NB4 (cell line): ENCODE measurements around the gene CRHR2.

ENCODE experiments used
- POLR2A ChIP-seq: IDR thresholded peaks from 2 replicates; pipeline ENCODE4 v1.6.1; 2011; ENCODE audit warnings: mild to moderate bottlenecking; ENCODE audit not compliant: insufficient read length; ENCODE audit errors: extremely low read depth
- TF ChIP-seq, protein P1 (sequence below): IDR thresholded peaks from one replicate; pipeline ENCODE4 v1.5.1; 2012; ENCODE audit warnings: low read depth, low read length

- TF ChIP-seq, protein P1, sequence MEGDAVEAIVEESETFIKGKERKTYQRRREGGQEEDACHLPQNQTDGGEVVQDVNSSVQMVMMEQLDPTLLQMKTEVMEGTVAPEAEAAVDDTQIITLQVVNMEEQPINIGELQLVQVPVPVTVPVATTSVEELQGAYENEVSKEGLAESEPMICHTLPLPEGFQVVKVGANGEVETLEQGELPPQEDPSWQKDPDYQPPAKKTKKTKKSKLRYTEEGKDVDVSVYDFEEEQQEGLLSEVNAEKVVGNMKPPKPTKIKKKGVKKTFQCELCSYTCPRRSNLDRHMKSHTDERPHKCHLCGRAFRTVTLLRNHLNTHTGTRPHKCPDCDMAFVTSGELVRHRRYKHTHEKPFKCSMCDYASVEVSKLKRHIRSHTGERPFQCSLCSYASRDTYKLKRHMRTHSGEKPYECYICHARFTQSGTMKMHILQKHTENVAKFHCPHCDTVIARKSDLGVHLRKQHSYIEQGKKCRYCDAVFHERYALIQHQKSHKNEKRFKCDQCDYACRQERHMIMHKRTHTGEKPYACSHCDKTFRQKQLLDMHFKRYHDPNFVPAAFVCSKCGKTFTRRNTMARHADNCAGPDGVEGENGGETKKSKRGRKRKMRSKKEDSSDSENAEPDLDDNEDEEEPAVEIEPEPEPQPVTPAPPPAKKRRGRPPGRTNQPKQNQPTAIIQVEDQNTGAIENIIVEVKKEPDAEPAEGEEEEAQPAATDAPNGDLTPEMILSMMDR = no peak
- TF ChIP-seq POLR2A = no peak
Observed at GRCh38 chr7:30727061-30727945, 45.0 kb upstream of the CRHR2 start.
